ENCODE measurements around the gene OGDH.

GRCh38 chr7:44706788-44707557 is 100.5 kb downstream of the OGDH start:
- TF ChIP-seq, protein P1, sequence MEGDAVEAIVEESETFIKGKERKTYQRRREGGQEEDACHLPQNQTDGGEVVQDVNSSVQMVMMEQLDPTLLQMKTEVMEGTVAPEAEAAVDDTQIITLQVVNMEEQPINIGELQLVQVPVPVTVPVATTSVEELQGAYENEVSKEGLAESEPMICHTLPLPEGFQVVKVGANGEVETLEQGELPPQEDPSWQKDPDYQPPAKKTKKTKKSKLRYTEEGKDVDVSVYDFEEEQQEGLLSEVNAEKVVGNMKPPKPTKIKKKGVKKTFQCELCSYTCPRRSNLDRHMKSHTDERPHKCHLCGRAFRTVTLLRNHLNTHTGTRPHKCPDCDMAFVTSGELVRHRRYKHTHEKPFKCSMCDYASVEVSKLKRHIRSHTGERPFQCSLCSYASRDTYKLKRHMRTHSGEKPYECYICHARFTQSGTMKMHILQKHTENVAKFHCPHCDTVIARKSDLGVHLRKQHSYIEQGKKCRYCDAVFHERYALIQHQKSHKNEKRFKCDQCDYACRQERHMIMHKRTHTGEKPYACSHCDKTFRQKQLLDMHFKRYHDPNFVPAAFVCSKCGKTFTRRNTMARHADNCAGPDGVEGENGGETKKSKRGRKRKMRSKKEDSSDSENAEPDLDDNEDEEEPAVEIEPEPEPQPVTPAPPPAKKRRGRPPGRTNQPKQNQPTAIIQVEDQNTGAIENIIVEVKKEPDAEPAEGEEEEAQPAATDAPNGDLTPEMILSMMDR (IDR thresholded peaks at IDR 0.05; ENCODE audit: low read length) = no peak
- no peak for TF ChIP-seq EZH2 (IDR thresholded peaks at IDR 0.05; ENCODE audit: borderline replicate concordance, low read length)

Data from OCI-LY1 (cell line).